Keratinocyte (primary cell): Measurements from ENCODE around the gene ALX4.

Experiments used
- CTCF ChIP-seq, 3 experiments: IDR thresholded peaks in 1 of 3; conservative IDR thresholded peaks in 1 of 3; optimal IDR thresholded peaks in 1 of 3; 2 replicates in 2 of 3; 3 replicates in 1 of 3; pipeline versions ENCODE3 to v1.5.1; 2011; ENCODE audit warnings: low read length in 3 of 3, mild to moderate bottlenecking in 3 of 3, moderate library complexity in 2 of 3, control low read depth in 1 of 3, inconsistent platforms in 1 of 3; ENCODE audit not compliant: insufficient read depth in 2 of 3; ENCODE audit errors: extremely low read depth in 1 of 3
- EZH2 ChIP-seq: IDR thresholded peaks from one replicate; pipeline ENCODE4 v1.6.1; 2012; ENCODE audit warnings: inconsistent platforms, mild to moderate bottlenecking, low read length, moderate library complexity

GRCh38 chr11:44257338-44258189, 52.4 kb downstream of the ALX4 start:
- TF ChIP-seq CTCF (optimal IDR thresholded peaks at IDR 0.05 in 1 of 3, IDR thresholded peaks at IDR 0.05 in 1 of 3, conservative IDR thresholded peaks at IDR 0.05 in 1 of 3; ENCODE audit: extremely low read depth in 1 of 3, insufficient read depth in 2 of 3, low read length in 3 of 3) (no peak), EZH2 (no peak)
